HG03354 (cell line): Measurements from ENCODE around the gene RINL.
"Not testable (repeated sequence)": the region's sequence is repeated elsewhere in the genome, so short reads cannot be mapped to it uniquely, and the experiment has no call there.

Source experiments
- ATAC-seq: cut with Tn5 transposase; IDR thresholded peaks from one replicate; pipeline ENCODE4 v1.9.1; 2021; ENCODE audit warnings: mild to moderate bottlenecking; ENCODE audit not compliant: unreplicated experiment, poor library complexity, severe bottlenecking

Gene RINL

GRCh38 chr19:38880076-38880881, 2.2 kb upstream of the RINL start:
- no peak for ATAC-seq

- no peak for ATAC-seq
Measured at GRCh38 chr19:38879400-38879751, 1.3 kb upstream of the RINL start.

GRCh38 chr19:38878575-38879399, 712 bp upstream of the RINL start:
- ATAC-seq = no peak

- no peak for ATAC-seq
Measured at GRCh38 chr19:38875656-38876395, 2.2 kb downstream of the RINL start.

- ATAC-seq = not testable (repeated sequence)
Measured at GRCh38 chr19:38873400-38873799, 4.7 kb downstream of the RINL start.

- no peak for ATAC-seq
Measured at GRCh38 chr19:38870612-38871011, 7.5 kb downstream of the RINL start.

- ATAC-seq = peak; percentile 71
Measured at GRCh38 chr19:38869836-38870607, 8.1 kb downstream of the RINL start.

GRCh38 chr19:38869160-38869835, 8.8 kb downstream of the RINL start:
- no peak for ATAC-seq

- no peak for ATAC-seq
Measured at GRCh38 chr19:38868551-38868950, 9.5 kb downstream of the RINL start.

GRCh38 chr19:38867171-38867780, 10.8 kb downstream of the RINL start:
- no peak for ATAC-seq

GRCh38 chr19:38862321-38863059, 15.6 kb downstream of the RINL start:
- no peak for ATAC-seq

- no peak for ATAC-seq
Measured at GRCh38 chr19:38861368-38861767, 16.7 kb downstream of the RINL start.

- not testable (repeated sequence) for ATAC-seq
Measured at GRCh38 chr19:38859631-38860204, 18.4 kb downstream of the RINL start.

- no peak for ATAC-seq
Measured at GRCh38 chr19:38856813-38857212, 21.3 kb downstream of the RINL start.

- ATAC-seq = not testable (repeated sequence)
Measured at GRCh38 chr19:38855751-38856150, 22.3 kb downstream of the RINL start.

- ATAC-seq = not testable (repeated sequence)
Measured at GRCh38 chr19:38854961-38855360, 23.1 kb downstream of the RINL start.

GRCh38 chr19:38853214-38853613, 24.9 kb downstream of the RINL start:
- ATAC-seq = no peak
